Retina (tissue), 1 donor: ENCODE results near the gene KMT2C.

ENCODE experiments used
- DNase-seq: peaks from one replicate; pipeline ENCODE4 v3.0.0-alpha.2; 2016

The KMT2C gene

DNA sequence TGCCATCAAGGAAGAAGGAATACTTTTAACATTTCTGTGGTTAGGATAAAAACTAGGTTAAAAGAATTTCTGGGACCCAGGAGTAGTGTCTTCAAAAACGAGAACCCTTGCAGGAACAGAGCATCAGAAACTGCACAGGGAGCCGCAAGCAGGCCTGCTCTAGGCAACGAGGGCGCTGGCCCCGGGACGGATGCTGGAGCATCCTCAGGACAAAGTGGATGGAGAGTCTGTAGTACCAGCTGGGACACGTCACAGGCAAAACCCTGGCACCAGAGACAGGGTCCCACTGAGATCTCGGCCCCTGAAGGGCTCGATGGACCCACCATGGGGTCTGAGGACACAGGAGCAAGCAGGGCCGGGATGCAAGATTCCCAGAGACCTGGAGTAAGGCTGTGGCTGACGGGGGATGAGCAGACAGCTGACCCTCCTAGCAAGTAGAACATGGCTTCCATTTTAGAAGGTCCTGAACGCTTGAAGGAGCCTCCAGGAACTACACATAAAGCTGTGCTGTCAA, 303.8 kb downstream of the KMT2C start:
- no peak for DNase-seq

DNA sequence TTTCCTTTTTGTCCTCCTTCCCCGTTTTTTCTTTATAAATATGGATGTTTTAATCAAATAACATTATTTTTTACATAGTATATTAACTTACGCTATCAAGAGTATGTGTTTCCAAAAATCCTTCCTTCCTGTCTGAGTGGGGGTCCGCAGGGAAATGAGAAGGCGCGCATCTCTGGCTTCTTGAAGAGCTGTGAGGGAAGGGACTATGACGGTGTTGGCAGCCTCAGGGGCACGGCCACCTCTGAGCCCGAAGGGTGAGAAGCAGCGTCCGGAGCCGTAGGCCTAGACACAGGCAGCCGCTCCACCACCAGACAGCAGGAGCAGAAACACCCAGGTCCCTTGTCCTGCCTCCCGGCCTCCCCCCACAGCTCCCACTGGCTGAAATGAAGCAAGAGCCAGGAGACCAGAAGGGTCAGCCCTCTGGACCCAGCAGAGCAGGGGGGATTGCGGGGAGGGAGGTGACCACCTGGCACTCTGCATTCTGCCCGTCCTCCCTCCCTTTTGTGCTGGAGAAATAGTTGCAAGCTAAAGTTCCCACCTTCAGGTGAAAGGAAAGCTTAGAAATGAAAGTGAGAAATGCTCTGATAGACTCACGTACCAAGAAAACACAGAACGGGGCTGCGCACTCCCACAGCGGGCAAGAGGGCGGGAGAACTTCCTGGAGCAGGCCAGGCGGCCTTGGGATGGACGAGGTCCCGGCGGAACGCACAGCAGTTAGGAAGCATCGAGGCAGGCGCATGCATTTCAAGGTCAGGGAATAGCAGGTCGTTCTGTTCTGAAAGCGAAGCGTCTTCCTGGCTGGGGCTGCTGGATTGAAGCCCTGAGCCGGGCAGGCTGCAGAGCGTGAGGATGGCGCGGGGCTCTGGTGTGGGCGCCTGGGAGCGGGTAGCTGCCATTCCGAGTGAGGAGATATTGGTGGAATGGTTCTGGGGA, 304.9 kb downstream of the KMT2C start:
- DNase-seq = no peak

DNA sequence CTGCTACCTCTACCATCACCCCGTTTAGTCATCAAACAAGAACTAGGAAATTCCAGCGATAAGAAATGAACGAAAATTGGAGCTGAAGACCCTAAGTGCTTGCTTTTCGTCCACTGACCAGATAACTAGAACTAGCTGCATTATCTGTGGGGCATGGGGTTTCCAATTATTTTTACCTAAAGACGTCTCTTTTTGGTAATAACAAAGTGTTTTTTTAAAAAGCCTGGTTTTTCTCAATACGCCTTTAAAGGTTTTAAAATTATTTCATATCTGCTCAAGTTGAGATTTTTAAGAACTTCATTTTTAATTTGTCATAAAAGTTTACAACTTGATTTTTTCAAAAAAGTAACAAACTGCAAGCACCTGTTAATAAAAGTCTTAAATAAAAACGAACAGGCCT, 306.1 kb downstream of the KMT2C start:
- DNase-seq = no peak

DNA sequence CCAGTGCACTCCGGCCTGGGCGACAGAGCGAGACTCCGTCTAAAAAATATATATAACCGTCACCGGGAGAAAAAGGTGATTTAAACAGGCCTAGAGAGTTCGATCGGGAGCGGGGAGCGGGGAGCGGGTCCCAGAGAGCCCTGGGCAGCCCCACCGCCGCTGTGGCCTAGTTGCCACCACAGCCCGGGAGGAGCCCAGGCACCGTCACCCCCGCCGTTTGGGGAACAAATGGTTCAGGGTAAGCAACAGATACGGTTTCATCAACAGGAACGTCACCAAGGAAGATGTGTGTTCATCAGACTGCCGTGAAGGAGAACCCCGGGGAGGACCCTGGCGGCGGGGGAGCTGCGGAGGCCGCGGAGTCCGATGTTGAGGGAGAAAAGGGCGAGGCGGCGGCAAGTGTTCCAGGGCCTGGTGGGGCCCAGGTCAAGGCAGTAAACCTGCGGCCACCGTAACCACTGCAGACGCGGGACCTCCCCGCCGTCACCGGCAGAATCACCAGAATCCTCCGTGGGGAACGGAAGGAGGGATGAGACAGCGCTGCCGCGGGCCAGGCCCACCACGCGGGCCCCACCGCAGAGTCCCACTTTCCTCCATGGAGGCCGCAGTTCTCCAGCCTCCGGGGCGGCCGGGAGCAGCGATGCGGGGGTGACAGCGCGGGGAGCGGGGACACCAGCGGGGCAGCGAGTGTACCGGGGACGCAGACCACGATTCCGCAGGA, 306.9 kb downstream of the KMT2C start:
- no peak for DNase-seq

DNA sequence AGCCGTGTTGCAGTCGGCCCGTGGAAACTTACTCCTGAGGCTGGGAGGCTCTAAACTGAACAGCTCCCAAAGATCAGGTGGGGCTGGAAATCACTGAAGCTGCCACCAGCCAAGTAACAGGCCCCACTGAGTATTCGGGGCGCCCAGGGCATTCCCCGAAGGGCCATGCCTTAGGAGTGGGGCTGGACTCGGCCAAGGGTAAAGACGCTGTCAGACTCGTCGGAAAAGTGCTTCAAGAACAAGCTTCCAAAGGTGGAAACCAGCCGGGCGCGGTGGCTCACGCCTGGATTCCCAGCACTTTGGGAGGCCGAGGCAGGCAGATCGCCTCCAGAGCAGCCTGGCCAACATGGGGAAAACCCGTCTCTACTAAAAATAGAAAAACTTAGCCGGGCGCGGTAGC, 307.6 kb downstream of the KMT2C start:
- no peak for DNase-seq

DNA sequence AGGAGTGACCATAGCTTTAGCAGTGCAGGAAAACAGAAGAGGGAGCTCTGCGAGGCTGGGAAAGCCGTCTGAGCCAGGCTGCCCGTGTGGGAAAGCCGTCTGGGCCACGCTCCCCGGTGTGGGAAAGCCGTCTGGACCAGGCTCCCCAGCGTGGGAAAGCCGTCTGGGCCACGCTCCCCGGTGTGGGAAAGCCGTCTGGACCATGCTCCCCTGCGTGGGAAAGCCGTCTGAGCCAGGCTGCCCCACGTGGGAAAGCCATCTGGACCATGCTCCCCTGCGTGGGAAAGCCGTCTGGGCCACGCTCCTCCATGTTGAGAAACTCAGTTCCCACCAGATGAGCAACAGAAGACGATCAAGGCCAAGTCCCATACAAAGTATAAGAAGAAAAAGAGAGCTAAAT, 308.6 kb downstream of the KMT2C start:
- DNase-seq = no peak

DNA sequence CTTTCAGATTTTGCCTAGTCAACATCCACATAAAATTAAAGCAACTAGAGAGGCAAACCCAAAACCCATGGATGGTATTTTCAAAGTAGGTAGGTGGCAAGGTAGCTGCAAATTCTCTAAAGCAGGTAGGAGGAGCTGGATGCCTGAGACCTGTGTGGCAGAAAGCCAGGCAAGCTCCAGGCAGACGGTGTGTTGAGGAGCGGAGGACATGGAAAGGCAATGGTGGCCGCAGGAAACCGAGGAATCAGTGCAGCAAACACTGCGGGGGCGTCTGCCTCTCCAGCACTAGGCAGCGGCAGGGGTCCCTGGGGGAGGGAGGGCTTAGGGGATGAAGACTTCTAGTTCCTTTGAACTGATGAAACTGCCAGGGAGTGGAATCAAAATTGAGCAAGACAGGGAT, 309.1 kb downstream of the KMT2C start:
- DNase-seq = no peak

DNA sequence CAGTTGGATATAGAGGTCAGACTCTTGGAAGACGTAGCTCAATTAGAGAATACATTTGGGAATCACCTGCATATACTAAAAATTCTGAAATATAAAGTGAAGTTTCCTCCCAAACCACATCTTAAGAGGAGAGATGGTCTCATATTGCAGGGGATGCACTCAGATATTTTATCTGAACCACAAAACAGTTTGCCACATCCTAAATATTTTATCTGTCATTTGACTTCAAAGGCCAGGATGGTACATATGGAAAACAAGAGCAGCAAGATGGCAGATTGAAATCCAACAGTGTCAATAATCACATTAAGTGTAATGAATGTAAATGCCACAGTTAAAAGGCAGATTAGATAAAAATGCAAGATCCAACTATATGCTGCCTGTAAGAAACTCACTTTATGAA, 313.3 kb downstream of the KMT2C start:
- DNase-seq = no peak

DNA sequence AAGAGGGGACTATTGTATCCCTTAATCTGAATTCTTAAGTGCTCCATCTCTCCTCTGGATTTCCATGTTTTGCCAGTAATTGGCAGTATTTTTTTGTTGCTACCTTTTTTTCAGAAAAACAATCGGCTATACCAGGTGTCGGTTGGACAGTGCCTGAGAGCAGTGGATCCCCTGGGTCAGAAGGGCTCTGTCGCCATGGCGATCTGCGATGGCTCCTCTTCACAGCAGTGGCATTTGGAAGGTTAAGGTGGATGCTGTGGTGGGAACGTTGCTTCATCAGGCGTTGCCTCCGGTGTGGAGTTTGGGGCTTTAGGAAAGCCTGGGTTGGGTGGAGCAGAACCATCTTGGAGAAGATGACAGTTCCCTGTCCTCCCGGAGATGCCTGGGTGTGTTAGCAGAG, 314.4 kb downstream of the KMT2C start:
- no peak for DNase-seq

DNA sequence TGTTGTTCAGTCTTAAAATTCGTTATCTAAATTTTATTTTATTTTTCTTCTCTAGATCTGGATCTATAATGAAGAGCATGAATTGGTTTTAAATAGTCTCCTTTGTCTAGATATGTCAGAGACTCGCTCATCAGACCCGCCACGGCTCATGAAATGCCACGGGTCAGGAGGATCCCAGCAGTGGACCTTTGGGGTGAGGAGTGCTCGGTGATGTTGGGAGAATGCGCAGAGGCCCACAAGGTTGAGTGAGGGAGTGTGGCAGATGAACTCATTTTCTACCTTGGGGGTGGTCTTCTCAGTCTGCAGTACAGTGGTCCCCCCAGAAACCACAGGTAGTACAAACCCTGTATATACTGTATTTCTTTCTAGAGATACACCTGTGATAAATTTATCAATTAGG, 315.0 kb downstream of the KMT2C start:
- DNase-seq = no peak

DNA sequence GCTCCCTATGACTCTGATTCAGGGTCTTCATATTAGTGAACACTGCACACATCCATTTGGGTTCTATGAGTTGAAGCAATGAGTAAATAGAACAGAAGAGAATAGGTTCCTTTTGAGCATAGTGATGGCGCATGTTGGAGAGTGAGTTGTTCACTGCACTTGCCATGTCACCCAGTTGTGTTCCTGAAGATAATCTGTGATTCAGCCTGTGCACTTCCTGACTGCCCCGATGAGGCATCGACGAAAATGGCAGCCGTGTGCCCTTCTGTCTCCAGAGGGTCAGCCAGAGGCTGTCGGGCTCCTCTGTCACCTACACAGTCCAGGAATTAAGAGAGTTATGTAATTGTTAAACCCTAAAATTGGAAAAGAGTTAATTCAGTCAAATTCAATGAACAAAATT, 315.6 kb downstream of the KMT2C start:
- no peak for DNase-seq

DNA sequence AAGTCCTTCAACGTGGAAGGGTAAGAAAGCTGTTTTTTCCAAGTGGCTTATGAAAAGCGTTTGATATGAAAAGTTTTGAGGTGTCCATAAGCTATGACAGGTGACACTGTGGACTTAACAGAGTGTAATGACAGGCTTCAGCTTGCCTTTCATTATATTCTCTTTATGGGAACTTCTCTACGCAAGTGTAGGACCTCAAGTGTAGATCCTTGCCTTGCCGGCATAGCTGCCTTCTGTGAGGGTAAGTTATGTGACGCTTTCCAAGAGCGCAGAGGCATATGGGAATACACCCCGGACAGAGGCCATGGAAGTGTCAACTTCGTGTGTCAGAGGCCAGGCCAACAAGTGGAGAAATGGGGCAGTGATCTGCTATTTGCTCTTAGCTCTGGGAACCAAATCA, 318.4 kb downstream of the KMT2C start:
- DNase-seq = no peak

DNA sequence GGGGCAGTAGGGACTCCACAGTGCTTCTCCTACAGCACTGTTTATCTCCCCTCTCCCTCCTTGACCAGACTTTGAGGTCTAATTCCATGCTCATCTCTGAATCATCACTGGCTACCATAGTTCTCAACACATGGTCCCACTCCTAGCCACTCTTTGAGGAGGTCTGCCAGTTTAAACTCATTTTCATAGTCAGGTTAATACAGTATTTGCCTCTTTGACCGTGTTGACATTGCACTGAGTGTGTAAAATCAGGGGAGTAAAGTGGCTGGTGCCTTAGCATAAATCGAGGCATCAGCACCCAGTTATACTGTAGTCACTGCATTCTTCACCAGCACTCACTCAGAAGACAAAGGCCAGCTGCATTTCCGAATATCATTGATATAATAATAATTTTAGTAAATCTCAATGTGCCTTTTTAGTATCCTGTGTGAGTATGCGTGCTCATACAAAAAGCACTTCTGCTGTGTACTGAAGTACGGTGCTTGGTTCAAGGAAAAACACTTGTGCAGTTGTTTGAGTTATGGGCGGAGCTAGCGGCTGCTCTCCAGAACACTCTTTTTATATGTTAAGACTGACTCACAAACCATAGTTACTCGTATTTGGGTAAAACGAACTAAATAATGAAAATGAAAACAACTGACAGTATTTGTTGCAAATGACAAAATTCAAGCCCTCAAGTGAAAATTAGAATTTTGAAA, 320.6 kb downstream of the KMT2C start:
- DNase-seq = no peak

DNA sequence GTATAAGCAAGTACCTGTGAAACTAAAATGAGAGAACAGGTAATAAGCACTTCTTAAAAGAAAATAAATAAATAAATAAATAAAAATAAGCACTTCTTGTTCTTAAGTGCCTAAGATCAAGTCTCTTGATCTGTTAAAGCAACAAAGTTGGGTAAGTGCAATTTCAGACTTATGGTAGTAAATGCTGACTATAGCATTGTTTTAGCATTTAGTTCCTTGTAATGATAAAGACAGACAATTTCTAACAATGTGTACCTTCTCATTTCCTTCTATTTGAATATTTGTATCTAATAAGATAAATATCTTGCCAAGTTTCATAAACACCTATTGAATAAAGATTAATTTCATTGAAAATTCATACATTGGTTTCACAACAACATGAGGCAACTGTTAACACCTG, 323.0 kb downstream of the KMT2C start:
- DNase-seq = no peak

DNA sequence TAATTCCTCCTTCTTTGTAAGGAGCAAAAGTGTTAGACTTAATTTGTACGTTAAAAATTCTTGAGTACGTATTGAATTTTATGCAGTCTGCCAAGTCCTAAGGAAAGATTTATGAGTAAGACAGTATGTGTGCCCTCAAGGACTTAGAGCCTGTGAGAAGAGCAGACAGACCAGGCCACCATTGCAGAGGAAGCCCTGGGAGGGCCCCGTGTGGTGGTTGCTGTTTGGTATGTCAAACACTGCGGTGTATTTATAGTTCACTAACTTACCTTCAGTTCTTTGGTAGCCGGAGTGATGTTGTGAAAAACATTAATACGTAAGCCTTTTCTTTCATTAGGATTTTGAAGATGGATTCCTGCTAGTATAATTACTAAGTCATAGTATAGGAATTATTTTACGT, 327.4 kb downstream of the KMT2C start:
- no peak for DNase-seq

DNA sequence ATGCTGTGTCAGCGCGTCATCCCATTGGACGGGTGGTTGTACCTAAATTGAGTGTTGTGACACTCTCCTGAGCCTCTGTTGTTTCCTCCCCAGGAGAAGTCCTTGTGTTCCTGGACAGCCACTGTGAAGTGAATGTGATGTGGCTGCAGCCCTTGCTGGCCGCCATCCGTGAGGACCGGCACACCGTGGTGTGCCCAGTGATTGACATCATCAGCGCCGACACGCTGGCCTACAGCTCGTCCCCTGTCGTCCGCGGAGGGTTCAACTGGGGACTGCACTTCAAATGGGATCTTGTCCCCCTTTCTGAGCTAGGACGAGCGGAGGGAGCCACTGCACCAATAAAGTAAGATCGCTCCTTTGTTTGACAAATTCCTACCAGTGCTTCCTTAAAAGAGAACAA, 327.9 kb downstream of the KMT2C start:
- no peak for DNase-seq

DNA sequence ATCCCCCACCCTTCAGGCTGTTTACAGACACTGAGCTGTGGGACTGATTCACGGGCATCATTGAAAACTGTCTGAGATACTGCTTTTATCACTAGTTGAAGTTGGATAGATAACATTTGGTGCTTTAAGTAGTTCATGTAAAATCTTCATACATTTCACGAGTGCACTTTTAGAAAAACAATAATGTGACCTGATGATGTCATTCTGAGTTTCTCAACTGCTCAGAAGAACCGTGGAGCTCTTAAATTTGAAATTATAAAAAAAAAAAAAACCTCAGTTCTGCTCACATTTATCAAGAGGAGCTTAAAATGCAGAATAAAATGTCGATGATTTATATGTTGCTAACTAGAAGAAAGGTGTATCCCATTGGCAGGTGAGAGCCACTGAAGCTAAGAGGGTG, 328.8 kb downstream of the KMT2C start:
- DNase-seq = no peak

DNA sequence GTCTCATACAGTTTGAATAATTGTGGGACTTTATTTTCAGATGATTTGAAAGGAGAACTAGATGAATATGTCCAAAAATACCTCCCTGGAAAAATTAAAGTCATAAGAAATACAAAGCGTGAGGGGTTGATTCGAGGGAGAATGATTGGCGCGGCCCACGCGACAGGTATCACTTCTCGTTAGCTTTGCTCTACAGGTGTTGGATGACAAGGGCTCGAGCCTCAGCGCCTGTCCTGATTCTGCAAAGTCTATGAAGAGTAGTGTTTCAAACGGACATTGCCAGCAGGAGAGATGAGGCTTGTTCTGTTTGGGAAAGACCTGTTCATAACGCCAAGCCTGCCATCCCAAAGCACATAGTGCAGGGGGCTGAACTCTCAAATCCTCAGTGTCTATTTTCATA, 330.6 kb downstream of the KMT2C start:
- no peak for DNase-seq

DNA sequence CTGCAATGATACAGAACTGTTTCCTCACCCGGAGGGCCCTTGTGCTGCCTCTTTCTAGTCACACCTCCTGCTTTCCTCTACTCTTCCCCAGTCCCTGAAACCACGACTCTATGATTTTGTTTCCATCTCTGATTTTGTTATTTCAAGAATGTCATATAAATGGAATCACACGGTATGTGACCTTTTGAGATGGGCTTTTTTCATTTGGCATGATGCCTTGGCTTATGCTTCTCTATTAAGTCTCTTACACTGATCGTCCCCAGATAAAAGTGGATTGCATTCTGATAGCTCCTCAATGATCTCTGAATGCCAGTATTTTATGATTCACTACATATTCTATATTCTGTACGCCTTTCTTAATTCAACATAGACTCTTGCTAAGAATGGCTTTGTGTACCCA, 332.1 kb downstream of the KMT2C start:
- DNase-seq = no peak

DNA sequence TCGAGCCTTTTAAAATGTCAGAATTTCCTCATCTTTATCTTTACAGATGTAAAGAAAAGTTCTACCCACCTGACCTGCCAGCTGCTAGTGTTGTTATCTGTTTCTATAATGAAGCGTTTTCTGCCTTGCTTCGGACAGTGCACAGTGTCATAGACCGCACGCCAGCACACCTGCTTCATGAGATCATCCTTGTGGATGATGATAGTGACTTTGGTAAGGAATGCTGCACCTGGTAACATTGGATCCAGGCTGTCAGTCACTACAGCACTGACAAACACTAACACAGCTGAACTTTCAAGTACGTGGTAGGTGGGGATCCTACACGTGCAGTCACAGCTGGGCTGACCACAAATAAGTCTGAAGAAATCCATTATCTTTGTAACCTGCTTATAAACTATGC, 332.7 kb downstream of the KMT2C start:
- DNase-seq = no peak

DNA sequence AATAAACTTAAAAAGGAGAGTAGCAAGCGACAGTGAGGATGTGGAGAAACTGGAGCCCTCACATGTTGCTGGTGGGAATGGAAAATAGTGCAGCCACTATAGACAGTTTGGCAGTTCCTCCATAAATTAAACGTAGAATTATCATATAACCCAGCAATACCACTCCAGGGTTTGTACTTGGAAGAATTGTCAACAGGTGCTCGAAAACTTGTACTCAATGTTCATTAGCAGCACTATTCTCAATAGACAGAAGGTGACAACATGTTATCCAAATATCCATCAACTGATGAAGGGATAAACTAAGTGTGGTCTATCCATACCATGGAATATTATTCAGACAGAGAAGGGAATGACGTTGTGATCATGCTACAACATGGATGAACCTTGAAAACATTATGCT, 338.5 kb downstream of the KMT2C start:
- DNase-seq = no peak

DNA sequence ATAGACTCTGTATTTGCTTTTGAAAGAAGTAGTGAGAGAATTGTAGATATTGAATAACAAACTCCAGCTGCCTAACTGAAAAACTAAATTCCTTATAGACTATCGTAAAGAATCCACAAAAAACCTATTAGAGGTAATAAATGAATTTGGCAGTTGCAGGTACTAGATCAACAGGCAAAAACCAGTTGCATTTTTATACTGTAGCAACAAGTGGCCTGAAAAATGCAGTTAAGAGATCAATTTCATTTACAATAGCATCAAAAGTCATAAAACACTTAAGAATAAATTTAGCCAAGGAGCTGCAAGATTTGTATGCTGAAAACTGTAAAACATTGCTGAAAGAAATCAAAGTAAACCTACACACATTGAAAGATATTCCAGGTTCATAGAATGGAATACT, 340.0 kb downstream of the KMT2C start:
- no peak for DNase-seq

DNA sequence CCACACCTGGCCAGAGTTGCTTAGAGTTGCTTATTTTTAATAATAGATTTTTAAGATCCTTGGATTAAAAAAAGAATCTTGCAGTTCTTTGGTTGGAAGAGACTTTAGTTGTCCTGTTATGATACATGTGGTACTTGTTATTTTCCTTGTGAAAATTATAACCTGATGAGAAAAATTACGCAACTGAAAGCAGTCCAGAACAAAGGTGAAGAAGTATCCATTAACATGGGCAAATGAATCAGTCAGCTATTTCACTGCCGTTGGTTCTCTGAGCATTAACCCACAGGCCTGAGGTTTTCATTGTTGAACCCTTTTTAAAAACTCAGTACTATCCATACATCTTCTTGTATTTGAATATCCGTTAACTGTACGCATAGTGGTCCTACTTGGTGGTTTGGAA, 342.1 kb downstream of the KMT2C start:
- no peak for DNase-seq

DNA sequence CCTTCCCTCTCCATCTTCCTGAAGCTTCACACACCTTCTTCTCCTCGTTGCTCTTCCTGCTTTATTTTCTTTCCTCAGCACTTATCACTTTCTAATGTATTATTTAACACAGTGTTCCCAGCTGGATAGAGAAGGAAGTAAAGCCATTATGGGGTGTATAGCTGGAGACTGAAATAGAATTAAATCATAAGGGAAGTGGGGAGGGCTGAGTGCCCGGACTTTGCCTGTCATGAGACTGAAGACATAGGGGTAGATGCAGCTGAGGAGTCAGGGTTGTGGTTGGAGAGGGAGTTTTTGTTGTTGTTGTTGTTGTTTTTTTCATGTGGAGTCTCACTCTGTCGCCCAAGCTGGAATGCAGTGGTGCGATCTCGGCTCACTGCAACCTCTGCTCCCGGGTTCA, 345.1 kb downstream of the KMT2C start:
- DNase-seq = no peak
